ENCODE data around the gene PDCD10.

Gene PDCD10

DNA sequence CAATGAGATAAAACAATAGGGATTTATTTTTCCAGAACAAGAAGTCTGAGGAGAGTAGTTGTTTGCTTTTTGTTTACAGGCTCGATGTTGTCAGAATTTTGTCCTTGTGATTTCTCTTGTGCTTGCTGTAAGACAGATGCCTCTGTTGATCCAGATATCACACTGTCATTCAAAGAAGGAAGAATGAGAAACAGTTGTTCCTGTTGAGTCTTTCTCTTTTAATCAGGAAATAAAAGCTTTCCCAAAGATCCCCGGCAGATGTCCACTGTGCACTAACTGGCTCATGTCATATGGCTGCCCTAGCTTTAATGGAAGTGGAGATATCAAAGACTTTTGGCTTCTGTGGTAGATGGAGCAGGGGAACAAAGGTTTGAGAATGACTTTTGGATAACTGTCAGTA is 7.6 kb upstream of the PDCD10 start:
- H3K4me1 ChIP-seq (ENCODE audit: insufficient read depth, insufficient read length) = no peaks in the 10 kb centered on the region
- no peaks in the 10 kb centered on the region for H3K36me3 ChIP-seq (ENCODE audit: insufficient read depth, insufficient read length, low read length)
- H3K4me3 ChIP-seq (ENCODE audit: insufficient read length, low read depth) = no peak overlapping the region
- no peak for DNase-seq (ENCODE audit: low read depth, low spot score)
- H3K27me3 ChIP-seq (ENCODE audit: insufficient read depth, insufficient read length) = no peaks in the 10 kb centered on the region
- no peak for TF ChIP-seq YY1 (IDR thresholded peaks at IDR 0.05; ENCODE audit: insufficient read depth, insufficient read length)
- no peak for TF ChIP-seq SUZ12 (IDR thresholded peaks at IDR 0.05; ENCODE audit: extremely low read depth, insufficient read depth, insufficient read length)
- no peak for TF ChIP-seq ZNF274 (IDR thresholded peaks at IDR 0.05; ENCODE audit: low read depth, low read length)
- no peaks in the 10 kb centered on the region for H3K9me3 ChIP-seq (ENCODE audit: insufficient read depth, low read length)
- no peak overlapping the region for H3K9ac ChIP-seq (ENCODE audit: insufficient read length, low read depth)

DNA sequence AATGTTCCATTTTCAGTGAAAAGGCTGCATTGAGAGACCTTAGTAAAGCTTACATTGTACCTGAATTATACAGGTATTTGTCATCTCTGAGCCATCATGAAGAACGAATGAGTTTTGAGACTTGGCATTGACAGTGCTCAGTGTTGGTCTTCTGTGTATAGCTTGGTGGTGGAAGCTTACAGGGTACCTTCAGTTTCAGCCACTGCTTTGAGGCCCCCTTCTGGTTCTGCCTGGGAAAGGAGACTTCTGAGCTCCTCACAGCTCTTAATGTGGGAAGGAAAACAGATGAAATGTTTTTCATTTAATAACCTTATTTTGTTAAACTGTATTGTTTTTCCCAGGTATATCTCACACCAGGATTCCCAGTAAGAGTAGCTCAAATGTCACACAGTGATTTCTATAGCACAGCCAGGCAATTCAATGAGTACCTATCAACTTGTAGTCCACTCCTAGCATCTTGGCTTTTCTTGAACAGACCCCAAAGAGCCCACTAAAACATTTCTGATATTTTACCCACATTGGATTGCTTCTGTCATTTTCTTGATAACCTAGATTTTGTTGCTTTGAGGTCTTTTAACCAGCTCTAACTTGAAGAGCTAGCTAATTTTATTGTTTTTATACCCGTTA is 6.4 kb upstream of the PDCD10 start:
- TF ChIP-seq SUZ12 (IDR thresholded peaks at IDR 0.05; ENCODE audit: extremely low read depth, insufficient read depth, insufficient read length) (no peak), YY1 (IDR thresholded peaks at IDR 0.05; ENCODE audit: insufficient read depth, insufficient read length) (no peak), ZNF274 (IDR thresholded peaks at IDR 0.05; ENCODE audit: low read depth, low read length) (no peak)
- H3K9me3 ChIP-seq (ENCODE audit: insufficient read depth, low read length) = no peaks in the 10 kb centered on the region
- H3K9ac ChIP-seq (ENCODE audit: insufficient read length, low read depth) = no peak overlapping the region
- no peaks in the 10 kb centered on the region for H3K36me3 ChIP-seq (ENCODE audit: insufficient read depth, insufficient read length, low read length)
- no peak for DNase-seq (ENCODE audit: low read depth, low spot score)
- H3K4me1 ChIP-seq (ENCODE audit: insufficient read depth, insufficient read length) = no peaks in the 10 kb centered on the region
- H3K4me3 ChIP-seq (ENCODE audit: insufficient read length, low read depth) = no peak overlapping the region
- H3K27me3 ChIP-seq (ENCODE audit: insufficient read depth, insufficient read length) = peaks cover 5% of the 10 kb centered on the region

DNA sequence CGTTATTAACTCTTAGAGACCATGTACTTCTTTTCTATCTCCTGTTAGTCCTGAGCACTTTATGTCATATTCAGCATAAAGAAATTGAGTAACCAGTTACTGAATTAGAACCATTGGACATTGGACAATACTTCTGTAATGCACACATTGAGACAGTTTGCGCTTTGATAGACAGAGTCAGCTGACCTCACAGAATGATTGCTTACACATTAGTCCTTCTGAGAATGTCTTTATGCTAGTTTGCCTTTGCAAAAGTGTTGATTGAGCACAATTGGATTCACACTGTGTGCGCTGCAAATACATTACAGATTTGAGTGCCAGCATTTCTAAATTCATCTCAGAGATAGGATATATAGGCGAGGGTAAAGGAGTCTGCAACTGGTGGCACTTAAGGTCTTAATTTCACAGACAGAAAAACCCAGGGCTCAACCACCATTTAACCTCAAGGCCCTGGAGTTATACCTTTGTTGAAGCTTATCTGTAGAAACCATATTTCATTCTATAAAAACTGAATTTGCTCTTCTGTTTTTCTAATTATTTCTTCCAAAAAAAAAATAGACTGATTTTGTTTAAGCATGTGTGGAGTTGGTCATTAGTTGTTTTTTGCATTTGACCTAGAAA is 4.6 kb upstream of the PDCD10 start:
- no peak for DNase-seq (ENCODE audit: low read depth, low spot score)
- Histone ChIP-seq H3K9ac (ENCODE audit: insufficient read length, low read depth) (no peak overlapping the region), H3K27me3 (ENCODE audit: insufficient read depth, insufficient read length) (peaks cover 5% of the 10 kb centered on the region), H3K4me3 (ENCODE audit: insufficient read length, low read depth) (no peak overlapping the region), H3K36me3 (ENCODE audit: insufficient read depth, insufficient read length, low read length) (no peaks in the 10 kb centered on the region), H3K9me3 (ENCODE audit: insufficient read depth, low read length) (no peaks in the 10 kb centered on the region), H3K4me1 (ENCODE audit: insufficient read depth, insufficient read length) (no peaks in the 10 kb centered on the region)
- TF ChIP-seq ZNF274 (IDR thresholded peaks at IDR 0.05; ENCODE audit: low read depth, low read length) (no peak), SUZ12 (IDR thresholded peaks at IDR 0.05; ENCODE audit: extremely low read depth, insufficient read depth, insufficient read length) (no peak), YY1 (IDR thresholded peaks at IDR 0.05; ENCODE audit: insufficient read depth, insufficient read length) (no peak)

DNA sequence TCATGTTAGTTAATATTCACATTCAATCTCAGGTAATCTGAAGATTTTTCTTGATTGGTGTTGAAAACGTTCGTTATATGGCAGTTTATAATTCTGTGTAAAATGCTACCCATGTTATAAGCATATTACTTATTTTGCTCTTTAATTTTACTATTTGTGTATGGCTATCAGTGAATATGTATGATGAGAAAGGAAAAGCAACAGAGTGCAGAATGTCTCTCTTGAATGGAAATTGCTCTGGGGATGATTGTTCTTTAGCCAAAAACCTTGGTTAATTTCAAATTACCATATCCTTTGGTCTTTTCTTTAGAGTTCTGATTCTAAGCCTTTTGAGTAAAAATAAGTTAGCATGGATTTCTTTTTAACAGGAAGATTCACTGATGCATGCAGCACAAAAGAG is 3.3 kb upstream of the PDCD10 start:
- no peak for TF ChIP-seq ZNF274 (IDR thresholded peaks at IDR 0.05; ENCODE audit: low read depth, low read length)
- no peak for TF ChIP-seq YY1 (IDR thresholded peaks at IDR 0.05; ENCODE audit: insufficient read depth, insufficient read length)
- no peak for TF ChIP-seq SUZ12 (IDR thresholded peaks at IDR 0.05; ENCODE audit: extremely low read depth, insufficient read depth, insufficient read length)
- DNase-seq (ENCODE audit: low read depth, low spot score) = no peak
- H3K9me3 ChIP-seq (ENCODE audit: insufficient read depth, low read length) = no peaks in the 10 kb centered on the region
- H3K36me3 ChIP-seq (ENCODE audit: insufficient read depth, insufficient read length, low read length) = peaks cover 2% of the 10 kb centered on the region
- peaks cover 5% of the 10 kb centered on the region for H3K27me3 ChIP-seq (ENCODE audit: insufficient read depth, insufficient read length)
- H3K4me1 ChIP-seq (ENCODE audit: insufficient read depth, insufficient read length) = no peaks in the 10 kb centered on the region
- H3K9ac ChIP-seq (ENCODE audit: insufficient read length, low read depth) = no peak overlapping the region
- no peak overlapping the region for H3K4me3 ChIP-seq (ENCODE audit: insufficient read length, low read depth)

DNA sequence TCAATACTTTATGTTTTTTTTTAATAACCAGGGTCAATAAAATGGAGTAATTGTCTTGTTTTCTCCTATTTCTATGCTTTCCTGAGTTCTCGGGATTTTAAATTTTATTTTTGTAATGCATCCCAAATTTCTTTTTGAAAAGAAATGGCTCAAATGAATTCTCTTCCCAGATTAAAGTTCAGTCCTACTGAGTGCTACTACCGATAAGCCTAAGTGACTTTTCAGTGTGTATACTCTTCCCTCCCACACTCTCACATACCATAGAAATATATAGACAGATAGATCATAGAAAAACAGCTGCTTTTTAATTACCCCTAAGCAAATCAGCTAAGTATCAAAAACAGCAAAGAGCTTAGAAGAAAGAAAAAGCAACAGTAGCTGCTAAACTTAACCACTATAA is 2.3 kb upstream of the PDCD10 start:
- no peaks in the 10 kb centered on the region for H3K9me3 ChIP-seq (ENCODE audit: insufficient read depth, low read length)
- DNase-seq (ENCODE audit: low read depth, low spot score) = no peak
- TF ChIP-seq ZNF274 (IDR thresholded peaks at IDR 0.05; ENCODE audit: low read depth, low read length) (no peak), YY1 (IDR thresholded peaks at IDR 0.05; ENCODE audit: insufficient read depth, insufficient read length) (no peak), SUZ12 (IDR thresholded peaks at IDR 0.05; ENCODE audit: extremely low read depth, insufficient read depth, insufficient read length) (no peak)

DNA sequence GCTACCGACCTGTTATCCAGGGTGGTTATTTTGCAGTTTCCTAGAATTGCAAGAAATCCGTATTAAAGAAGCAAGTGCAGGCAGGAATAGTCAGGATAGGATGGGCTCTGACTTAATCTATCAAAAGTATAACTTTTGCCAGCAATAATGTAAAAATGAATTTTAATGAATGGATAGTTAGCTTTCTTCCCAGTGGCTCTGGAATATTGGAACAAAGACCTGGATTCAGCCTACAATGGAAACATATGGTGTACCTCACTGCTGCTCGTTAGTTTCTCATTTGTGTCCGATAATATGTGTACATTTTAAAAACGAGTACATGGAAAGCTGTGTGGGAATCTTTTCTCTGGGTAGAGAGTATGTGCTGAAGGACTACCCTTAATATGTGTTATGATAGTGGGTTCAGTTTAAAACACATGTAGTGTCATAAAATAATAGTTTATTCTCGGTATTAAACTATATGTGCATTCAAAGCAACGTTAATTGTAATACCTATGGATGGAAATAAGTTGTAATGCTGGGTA is 1.6 kb upstream of the PDCD10 start:
- peaks cover 5% of the 10 kb centered on the region for H3K27me3 ChIP-seq (ENCODE audit: insufficient read depth, insufficient read length)
- H3K9me3 ChIP-seq (ENCODE audit: insufficient read depth, low read length) = no peaks in the 10 kb centered on the region
- no peak for TF ChIP-seq ZNF274 (IDR thresholded peaks at IDR 0.05; ENCODE audit: low read depth, low read length)
- no peak for TF ChIP-seq YY1 (IDR thresholded peaks at IDR 0.05; ENCODE audit: insufficient read depth, insufficient read length)
- TF ChIP-seq SUZ12 (IDR thresholded peaks at IDR 0.05; ENCODE audit: extremely low read depth, insufficient read depth, insufficient read length) = no peak
- no peaks in the 10 kb centered on the region for H3K4me1 ChIP-seq (ENCODE audit: insufficient read depth, insufficient read length)
- no peak for DNase-seq (ENCODE audit: low read depth, low spot score)
- peak overlapping the region; percentile 79 for H3K9ac ChIP-seq (ENCODE audit: insufficient read length, low read depth)
- H3K4me3 ChIP-seq (ENCODE audit: insufficient read length, low read depth) = peak overlapping the region; percentile 82
- H3K36me3 ChIP-seq (ENCODE audit: insufficient read depth, insufficient read length, low read length) = peaks cover 12% of the 10 kb centered on the region

More for the DNA sequence above, 2.3 kb upstream of the PDCD10 start:
- Histone ChIP-seq H3K36me3 (ENCODE audit: insufficient read depth, insufficient read length, low read length) (peaks cover 7% of the 10 kb centered on the region), H3K4me3 (ENCODE audit: insufficient read length, low read depth) (no peak overlapping the region), H3K4me1 (ENCODE audit: insufficient read depth, insufficient read length) (no peaks in the 10 kb centered on the region), H3K27me3 (ENCODE audit: insufficient read depth, insufficient read length) (peaks cover 5% of the 10 kb centered on the region), H3K9ac (ENCODE audit: insufficient read length, low read depth) (no peak overlapping the region)

Data from NT2/D1 (cell line).